Glutamatergic neuron (in vitro differentiated cells): ENCODE results near the gene FTMT. TPM values are rescaled to one million over a fixed set of nuclear protein-coding genes. Genes with fewer than 3 reads are reported as not detected.

Experiments used
- DNase-seq: peaks from one replicate; pipeline ENCODE4 v3.0.0; 2022
- H3K27ac Mint-ChIP-seq: one replicate; pipeline ENCODE4 v1.8.0; 2020; ENCODE audit warnings: mild to moderate bottlenecking, mixed read lengths, inconsistent platforms; ENCODE audit not compliant: unreplicated experiment
- H3K27me3 Mint-ChIP-seq: one replicate; pipeline ENCODE4 v1.8.0; 2020; ENCODE audit warnings: mild to moderate bottlenecking, moderate library complexity, mixed read lengths, inconsistent platforms; ENCODE audit not compliant: unreplicated experiment
- H3K36me3 Mint-ChIP-seq: one replicate; pipeline ENCODE4 v1.8.0; 2020; ENCODE audit warnings: mild to moderate bottlenecking, mixed read lengths, inconsistent platforms; ENCODE audit not compliant: unreplicated experiment
- H3K4me1 Mint-ChIP-seq: one replicate; pipeline ENCODE4 v1.8.0; 2020; ENCODE audit warnings: mild to moderate bottlenecking, low read depth, mixed read lengths, inconsistent platforms; ENCODE audit not compliant: unreplicated experiment
- H3K4me3 Mint-ChIP-seq: one replicate; pipeline ENCODE4 v1.8.0; 2020; ENCODE audit warnings: mild to moderate bottlenecking, mixed read lengths, inconsistent platforms; ENCODE audit not compliant: unreplicated experiment
- H3K9me3 Mint-ChIP-seq: one replicate; pipeline ENCODE4 v1.8.0; 2020; ENCODE audit warnings: mild to moderate bottlenecking, moderate library complexity, mixed read lengths, inconsistent platforms; ENCODE audit not compliant: unreplicated experiment
- total RNA-seq: library from RNA; stranded (reverse); fragmentation: NEBNext Ultra II Directional; extraction: Animal tissue kit (Norgen Biotek cat#: 25700); gene quantifications from one replicate; pipeline ENCODE4 v1.2.1, GENCODE V29; 2021; ENCODE audit not compliant: unreplicated experiment
- TF ChIP-seq, protein P1 (sequence below): fragments of 200-600 bp; sonication (generic); IDR thresholded peaks from one replicate; pipeline ENCODE4 v1.5.0; 2021; ENCODE audit not compliant: partially characterized antibody, unreplicated experiment

The FTMT gene
- total RNA-seq, 1 donor from 2014 or later: not detected

DNA sequence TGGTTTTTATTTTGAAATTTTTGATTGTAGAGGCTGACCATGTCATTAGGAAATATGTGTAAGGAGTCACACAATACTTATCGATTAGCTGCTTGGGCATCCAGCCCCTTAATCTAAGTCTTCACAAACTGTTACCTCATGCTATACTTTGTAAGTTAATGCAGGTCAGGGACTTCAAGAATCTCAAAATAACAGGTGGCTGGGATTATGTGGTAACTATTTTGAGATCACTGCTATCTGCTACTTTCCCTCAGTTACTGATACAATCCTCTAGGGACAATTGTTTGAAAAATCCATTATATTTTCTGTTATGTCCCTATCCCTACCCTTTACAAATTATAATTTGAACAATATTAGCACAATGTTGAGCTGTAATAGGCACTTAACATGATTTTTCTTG, 21.7 kb downstream of the FTMT start:
- Mint-ChIP-seq H3K27ac (no peak overlapping the region), H3K36me3 (no peaks in the 10 kb centered on the region), H3K4me3 (no peak overlapping the region), H3K27me3 (no peaks in the 10 kb centered on the region), H3K9me3 (no peaks in the 10 kb centered on the region), H3K4me1 (no peaks in the 10 kb centered on the region)
- TF ChIP-seq, protein P1, sequence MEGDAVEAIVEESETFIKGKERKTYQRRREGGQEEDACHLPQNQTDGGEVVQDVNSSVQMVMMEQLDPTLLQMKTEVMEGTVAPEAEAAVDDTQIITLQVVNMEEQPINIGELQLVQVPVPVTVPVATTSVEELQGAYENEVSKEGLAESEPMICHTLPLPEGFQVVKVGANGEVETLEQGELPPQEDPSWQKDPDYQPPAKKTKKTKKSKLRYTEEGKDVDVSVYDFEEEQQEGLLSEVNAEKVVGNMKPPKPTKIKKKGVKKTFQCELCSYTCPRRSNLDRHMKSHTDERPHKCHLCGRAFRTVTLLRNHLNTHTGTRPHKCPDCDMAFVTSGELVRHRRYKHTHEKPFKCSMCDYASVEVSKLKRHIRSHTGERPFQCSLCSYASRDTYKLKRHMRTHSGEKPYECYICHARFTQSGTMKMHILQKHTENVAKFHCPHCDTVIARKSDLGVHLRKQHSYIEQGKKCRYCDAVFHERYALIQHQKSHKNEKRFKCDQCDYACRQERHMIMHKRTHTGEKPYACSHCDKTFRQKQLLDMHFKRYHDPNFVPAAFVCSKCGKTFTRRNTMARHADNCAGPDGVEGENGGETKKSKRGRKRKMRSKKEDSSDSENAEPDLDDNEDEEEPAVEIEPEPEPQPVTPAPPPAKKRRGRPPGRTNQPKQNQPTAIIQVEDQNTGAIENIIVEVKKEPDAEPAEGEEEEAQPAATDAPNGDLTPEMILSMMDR: no peak
- DNase-seq: no peak

DNA sequence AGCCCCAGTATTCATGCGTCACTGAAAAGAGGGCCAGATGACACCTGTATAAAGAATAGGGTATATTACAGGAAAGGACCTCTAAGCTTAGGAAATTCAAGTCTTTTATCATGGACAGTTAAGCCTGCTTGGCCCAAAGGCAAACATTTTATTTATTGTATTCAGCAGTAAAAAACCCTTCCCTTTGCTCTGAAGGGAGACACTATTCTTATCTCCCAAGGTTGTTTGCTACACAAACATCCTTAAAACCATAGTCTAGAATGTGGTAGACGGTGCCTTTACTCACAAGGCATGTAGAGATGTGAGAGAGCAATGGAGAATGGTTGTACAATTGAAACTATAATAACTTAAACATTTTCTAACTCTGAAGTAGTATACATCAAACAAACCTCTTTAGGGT, 33.9 kb downstream of the FTMT start:
- TF ChIP-seq, protein P1: no peak
- H3K27me3 Mint-ChIP-seq: no peaks in the 10 kb centered on the region
- no peaks in the 10 kb centered on the region for H3K4me1 Mint-ChIP-seq
- DNase-seq: no peak
- H3K4me3 Mint-ChIP-seq: no peak overlapping the region
- no peaks in the 10 kb centered on the region for H3K9me3 Mint-ChIP-seq
- no peak overlapping the region for H3K27ac Mint-ChIP-seq
- H3K36me3 Mint-ChIP-seq: no peaks in the 10 kb centered on the region

DNA sequence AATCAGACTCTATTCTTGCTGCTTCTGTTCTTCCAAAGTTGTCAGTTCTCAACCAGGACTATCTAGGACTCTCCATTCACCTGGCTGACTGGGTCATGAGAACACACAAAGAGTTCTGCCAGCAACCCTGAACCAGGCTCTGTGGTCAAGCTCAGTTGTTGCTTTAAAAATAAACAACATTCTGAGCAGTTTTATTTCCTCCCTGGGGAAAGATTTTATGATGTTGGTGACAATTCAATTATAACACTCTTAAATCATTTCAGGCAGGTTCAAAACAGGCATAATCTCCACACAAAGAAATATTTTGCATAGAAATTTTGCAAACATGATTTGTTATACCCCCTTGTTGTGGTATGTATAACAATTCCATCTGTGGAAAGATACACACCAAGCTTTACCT, 36.0 kb downstream of the FTMT start:
- no peaks in the 10 kb centered on the region for H3K36me3 Mint-ChIP-seq
- no peak overlapping the region for H3K4me3 Mint-ChIP-seq
- no peaks in the 10 kb centered on the region for H3K27me3 Mint-ChIP-seq
- no peak overlapping the region for H3K27ac Mint-ChIP-seq
- TF ChIP-seq, protein P1: no peak
- no peak for DNase-seq
- no peaks in the 10 kb centered on the region for H3K9me3 Mint-ChIP-seq
- H3K4me1 Mint-ChIP-seq: no peaks in the 10 kb centered on the region

DNA sequence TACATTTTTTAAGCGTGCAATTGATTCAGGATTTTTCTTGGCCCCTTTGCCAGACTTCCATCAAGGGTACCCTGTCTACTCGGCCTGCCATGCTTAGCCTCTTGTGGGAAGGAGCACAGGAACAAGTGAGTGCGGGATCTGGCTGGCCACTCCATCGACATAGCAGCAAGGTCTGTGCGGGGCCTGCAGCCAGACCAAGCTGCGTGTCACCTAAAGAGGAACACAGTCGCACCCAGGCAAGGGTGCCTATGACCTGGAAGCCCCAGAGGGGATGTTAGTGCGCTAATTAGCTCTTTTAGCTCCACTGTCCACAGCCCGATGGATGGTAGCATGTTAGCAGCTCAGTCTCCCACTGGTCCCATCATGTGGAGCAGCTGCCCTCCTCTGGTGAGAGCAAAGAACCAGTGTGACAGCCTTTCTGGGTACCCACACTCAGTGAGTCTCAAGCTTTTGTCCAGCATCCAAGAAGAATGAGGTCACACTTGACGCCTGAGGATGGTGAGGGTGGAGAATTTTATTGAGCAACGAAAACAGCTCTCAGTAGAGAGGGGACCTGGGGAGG, 38.7 kb downstream of the FTMT start:
- Mint-ChIP-seq H3K27me3 (no peaks in the 10 kb centered on the region), H3K9me3 (peaks cover 2% of the 10 kb centered on the region), H3K4me1 (no peaks in the 10 kb centered on the region), H3K36me3 (no peaks in the 10 kb centered on the region), H3K4me3 (no peak overlapping the region), H3K27ac (no peak overlapping the region)
- TF ChIP-seq, protein P1: no peak
- no peak for DNase-seq

DNA sequence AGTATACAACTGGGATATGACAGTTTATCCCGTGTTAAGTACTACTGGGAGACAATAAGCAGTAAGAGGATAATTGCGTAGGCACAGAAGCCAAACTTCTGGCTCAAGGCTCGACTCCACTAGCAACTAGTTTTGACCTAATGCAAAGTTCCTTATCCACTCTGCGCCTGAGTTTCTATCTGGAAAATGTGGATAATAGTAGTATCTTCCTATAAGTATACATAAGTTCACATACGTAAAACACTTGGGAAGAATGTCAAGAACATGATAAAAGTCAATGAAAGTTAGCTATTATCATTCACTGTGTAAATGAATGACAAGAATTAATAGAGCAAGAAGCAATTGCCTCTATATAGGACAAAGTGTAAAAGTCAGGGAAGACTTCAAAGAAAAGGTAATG, 45.7 kb downstream of the FTMT start:
- H3K4me3 Mint-ChIP-seq: no peak overlapping the region
- H3K9me3 Mint-ChIP-seq: peaks cover 2% of the 10 kb centered on the region
- H3K27me3 Mint-ChIP-seq: peaks cover 1% of the 10 kb centered on the region
- H3K27ac Mint-ChIP-seq: no peak overlapping the region
- TF ChIP-seq, protein P1: no peak
- H3K4me1 Mint-ChIP-seq: peaks cover 5% of the 10 kb centered on the region
- no peak for DNase-seq
- no peaks in the 10 kb centered on the region for H3K36me3 Mint-ChIP-seq
